ENCODE results near the gene FOXA3.

The FOXA3 gene

DNA sequence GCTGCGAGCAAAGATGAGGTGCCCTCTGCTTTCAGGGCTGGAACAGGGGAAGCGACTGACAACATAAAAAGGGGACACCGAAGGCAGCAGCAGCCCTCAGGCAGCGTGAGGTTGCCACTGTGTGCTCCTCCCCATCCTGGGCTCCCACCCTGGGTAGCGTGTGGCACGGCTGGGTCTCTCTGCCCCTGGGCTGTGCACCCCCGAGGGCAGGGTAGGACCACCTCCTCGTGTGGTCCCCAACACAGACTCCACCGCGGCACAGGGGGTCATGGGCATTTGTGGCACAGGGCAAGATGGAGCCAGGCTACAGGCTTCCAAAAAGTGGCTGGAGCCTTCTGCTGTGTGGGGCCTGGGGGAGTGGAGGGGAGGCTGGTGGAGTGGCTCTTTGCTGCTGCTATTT is 42.6 kb upstream of the FOXA3 start:
- no peak overlapping the region for H3K27ac ChIP-seq (ENCODE audit: low read length)
- peaks cover 0 to 9% of the 10 kb centered on the region in 2 donors for H3K4me1 ChIP-seq (ENCODE audit: control insufficient read depth in 1 of 2, insufficient read depth in 2 of 2, low read length in 2 of 2)
- H3K27me3 ChIP-seq (ENCODE audit: low read depth, low read length): no peaks in the 10 kb centered on the region
- H3K4me3 ChIP-seq (ENCODE audit: low read depth in 1 of 2, low read length in 2 of 2): no peak overlapping the region
- H3K9me3 ChIP-seq (ENCODE audit: control insufficient read depth in 1 of 2, low read length in 2 of 2): no peaks in the 10 kb centered on the region
- H3K36me3 ChIP-seq (ENCODE audit: control insufficient read depth in 1 of 2, insufficient read depth in 2 of 2, low read length in 2 of 2): peaks cover 39 to 71% of the 10 kb centered on the region in 2 donors

DNA sequence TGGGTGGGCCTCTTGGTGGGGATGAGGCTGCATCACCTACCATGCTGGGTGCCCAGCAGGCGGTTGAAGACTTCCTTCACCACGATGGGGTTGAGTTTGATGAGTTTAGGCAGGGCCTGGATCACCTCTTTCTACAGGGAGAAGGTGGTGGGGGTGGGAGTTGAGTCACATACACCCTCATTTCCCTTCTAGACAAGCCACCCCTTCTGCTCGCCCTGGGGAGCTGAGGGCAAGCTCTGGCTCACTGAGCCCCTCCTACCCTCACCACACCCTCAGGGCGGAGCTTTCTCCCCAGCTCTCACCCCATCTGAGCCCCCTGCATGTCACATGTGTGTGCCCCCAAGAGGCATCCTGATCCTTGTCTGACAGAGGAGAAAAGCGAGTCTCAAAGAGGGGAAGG is 41.4 kb upstream of the FOXA3 start:
- Histone ChIP-seq H3K4me1 (ENCODE audit: control insufficient read depth in 1 of 2, insufficient read depth in 2 of 2, low read length in 2 of 2) (peaks cover 0 to 5% of the 10 kb centered on the region in 2 donors), H3K36me3 (ENCODE audit: control insufficient read depth in 1 of 2, insufficient read depth in 2 of 2, low read length in 2 of 2) (peaks cover 48 to 82% of the 10 kb centered on the region in 2 donors), H3K27ac (ENCODE audit: low read length) (no peak overlapping the region), H3K27me3 (ENCODE audit: low read depth, low read length) (no peaks in the 10 kb centered on the region), H3K4me3 (ENCODE audit: low read depth in 1 of 2, low read length in 2 of 2) (no peak overlapping the region), H3K9me3 (ENCODE audit: control insufficient read depth in 1 of 2, low read length in 2 of 2) (no peaks in the 10 kb centered on the region)

DNA sequence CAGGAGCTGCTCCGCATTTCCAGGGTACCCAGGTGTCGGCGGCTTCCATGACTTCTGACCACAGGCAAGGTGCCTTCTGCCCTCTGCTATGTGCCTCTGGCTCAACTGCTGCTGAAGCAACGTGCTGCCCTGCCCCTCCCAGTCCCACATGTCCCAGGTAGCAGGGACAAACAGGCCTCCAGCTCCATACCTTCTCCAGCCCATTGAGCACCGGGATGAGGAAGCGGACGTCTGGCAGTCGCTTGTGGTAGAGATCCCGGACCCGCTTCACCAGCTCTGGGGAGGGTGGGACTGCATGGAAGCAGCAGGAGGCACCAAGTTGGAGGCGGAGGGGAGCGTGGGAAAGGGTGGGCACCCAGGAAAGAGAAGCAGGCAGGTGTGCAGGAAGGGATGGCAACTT is 40.9 kb upstream of the FOXA3 start:
- H3K27me3 ChIP-seq (ENCODE audit: low read depth, low read length): no peaks in the 10 kb centered on the region
- H3K4me1 ChIP-seq (ENCODE audit: control insufficient read depth in 1 of 2, insufficient read depth in 2 of 2, low read length in 2 of 2): peaks cover 0 to 5% of the 10 kb centered on the region in 2 donors
- no peaks in the 10 kb centered on the region for H3K9me3 ChIP-seq (ENCODE audit: control insufficient read depth in 1 of 2, low read length in 2 of 2)
- H3K27ac ChIP-seq (ENCODE audit: low read length): no peak overlapping the region
- H3K4me3 ChIP-seq (ENCODE audit: low read depth in 1 of 2, low read length in 2 of 2): no peak overlapping the region
- peaks cover 52 to 87% of the 10 kb centered on the region in 2 donors for H3K36me3 ChIP-seq (ENCODE audit: control insufficient read depth in 1 of 2, insufficient read depth in 2 of 2, low read length in 2 of 2)

DNA sequence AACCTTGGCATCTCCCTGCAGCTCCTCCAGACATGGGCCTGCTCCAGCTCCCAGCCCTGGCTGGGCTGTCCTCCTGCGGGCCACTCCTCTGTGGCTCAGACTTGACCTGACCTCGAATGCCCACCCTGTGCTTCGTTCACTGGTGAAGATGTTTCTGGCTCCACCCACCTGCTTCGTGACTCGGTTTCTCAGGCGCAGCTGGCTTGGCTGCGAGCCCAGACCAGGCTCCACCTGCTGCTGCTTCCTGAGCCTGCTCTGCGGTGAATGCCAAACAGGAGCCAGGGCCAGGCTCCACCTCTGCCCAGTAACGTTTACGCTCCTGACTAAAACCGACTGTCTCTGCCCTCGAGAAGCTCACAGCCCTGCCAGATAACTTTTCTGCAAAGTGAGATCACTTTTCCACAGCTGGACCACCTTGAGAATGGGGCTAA is 40.1 kb upstream of the FOXA3 start:
- Histone ChIP-seq H3K36me3 (ENCODE audit: control insufficient read depth in 1 of 2, insufficient read depth in 2 of 2, low read length in 2 of 2) (peaks cover 61 to 94% of the 10 kb centered on the region in 2 donors), H3K27me3 (ENCODE audit: low read depth, low read length) (no peaks in the 10 kb centered on the region), H3K4me3 (ENCODE audit: low read depth in 1 of 2, low read length in 2 of 2) (no peak overlapping the region), H3K27ac (ENCODE audit: low read length) (no peak overlapping the region), H3K4me1 (ENCODE audit: control insufficient read depth in 1 of 2, insufficient read depth in 2 of 2, low read length in 2 of 2) (peaks cover 0 to 5% of the 10 kb centered on the region in 2 donors), H3K9me3 (ENCODE audit: control insufficient read depth in 1 of 2, low read length in 2 of 2) (no peaks in the 10 kb centered on the region)

DNA sequence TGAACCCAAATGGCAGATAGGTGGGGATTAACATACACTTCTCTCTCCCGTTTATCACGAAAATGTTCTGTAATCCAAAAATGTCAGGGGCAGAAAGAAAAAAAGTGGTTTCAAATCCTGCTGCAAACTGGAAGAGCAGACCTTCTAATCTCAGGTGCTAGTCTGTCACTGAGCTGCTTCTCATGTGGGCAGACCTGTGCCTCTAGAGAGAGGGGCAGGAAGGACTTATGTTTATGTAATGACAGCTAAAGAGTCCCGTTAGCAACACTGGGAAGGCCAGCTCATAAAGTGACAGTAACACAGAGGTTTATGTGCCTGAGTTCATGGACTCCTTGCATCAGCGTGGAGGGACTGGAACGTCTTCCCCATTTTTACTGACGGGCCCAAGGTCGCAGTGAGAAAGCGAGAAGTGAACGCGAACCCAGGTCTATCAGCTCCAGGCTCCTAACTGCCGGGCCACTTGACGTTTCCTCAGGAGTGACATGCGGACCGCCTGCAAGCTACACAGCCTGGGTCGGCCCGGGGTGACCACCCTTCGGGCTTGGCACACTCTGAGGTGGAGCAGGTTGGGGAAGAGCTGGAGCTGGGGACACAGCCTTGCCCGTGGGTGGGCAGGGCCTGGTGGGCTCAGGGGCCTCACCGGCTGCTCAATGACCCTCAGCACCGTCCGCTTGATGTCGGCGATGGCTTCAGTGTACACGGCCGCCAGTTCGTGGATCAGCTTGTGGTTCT is 39.4 kb upstream of the FOXA3 start:
- Histone ChIP-seq H3K4me3 (ENCODE audit: low read depth in 1 of 2, low read length in 2 of 2) (no peak overlapping the region), H3K27me3 (ENCODE audit: low read depth, low read length) (no peaks in the 10 kb centered on the region), H3K36me3 (ENCODE audit: control insufficient read depth in 1 of 2, insufficient read depth in 2 of 2, low read length in 2 of 2) (peaks cover 66 to 94% of the 10 kb centered on the region in 2 donors), H3K27ac (ENCODE audit: low read length) (no peak overlapping the region), H3K4me1 (ENCODE audit: control insufficient read depth in 1 of 2, insufficient read depth in 2 of 2, low read length in 2 of 2) (peaks cover 0 to 5% of the 10 kb centered on the region in 2 donors), H3K9me3 (ENCODE audit: control insufficient read depth in 1 of 2, low read length in 2 of 2) (no peaks in the 10 kb centered on the region)

DNA sequence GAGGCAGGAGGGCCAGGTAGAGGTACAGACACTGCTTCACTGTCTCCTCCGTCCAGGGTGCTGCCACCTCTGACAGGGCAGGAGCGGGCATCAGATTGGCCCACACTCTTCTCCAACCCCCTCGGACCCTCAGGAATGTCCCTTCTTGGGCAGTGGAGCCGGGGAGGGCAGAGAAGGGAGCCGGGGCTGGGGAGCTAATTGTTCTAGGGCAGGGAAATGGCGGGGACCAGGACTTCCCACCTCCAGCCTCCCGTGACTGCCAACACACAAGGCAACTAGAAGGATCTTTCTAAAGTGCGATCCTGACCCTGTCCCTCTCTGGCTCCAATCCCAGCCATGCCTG is 38.9 kb upstream of the FOXA3 start:
- Histone ChIP-seq H3K4me1 (ENCODE audit: control insufficient read depth in 1 of 2, insufficient read depth in 2 of 2, low read length in 2 of 2) (peaks cover 0 to 5% of the 10 kb centered on the region in 2 donors), H3K4me3 (ENCODE audit: low read depth in 1 of 2, low read length in 2 of 2) (no peak overlapping the region), H3K9me3 (ENCODE audit: control insufficient read depth in 1 of 2, low read length in 2 of 2) (no peaks in the 10 kb centered on the region), H3K36me3 (ENCODE audit: control insufficient read depth in 1 of 2, insufficient read depth in 2 of 2, low read length in 2 of 2) (peaks cover 68 to 95% of the 10 kb centered on the region in 2 donors), H3K27me3 (ENCODE audit: low read depth, low read length) (no peaks in the 10 kb centered on the region), H3K27ac (ENCODE audit: low read length) (no peak overlapping the region)

DNA sequence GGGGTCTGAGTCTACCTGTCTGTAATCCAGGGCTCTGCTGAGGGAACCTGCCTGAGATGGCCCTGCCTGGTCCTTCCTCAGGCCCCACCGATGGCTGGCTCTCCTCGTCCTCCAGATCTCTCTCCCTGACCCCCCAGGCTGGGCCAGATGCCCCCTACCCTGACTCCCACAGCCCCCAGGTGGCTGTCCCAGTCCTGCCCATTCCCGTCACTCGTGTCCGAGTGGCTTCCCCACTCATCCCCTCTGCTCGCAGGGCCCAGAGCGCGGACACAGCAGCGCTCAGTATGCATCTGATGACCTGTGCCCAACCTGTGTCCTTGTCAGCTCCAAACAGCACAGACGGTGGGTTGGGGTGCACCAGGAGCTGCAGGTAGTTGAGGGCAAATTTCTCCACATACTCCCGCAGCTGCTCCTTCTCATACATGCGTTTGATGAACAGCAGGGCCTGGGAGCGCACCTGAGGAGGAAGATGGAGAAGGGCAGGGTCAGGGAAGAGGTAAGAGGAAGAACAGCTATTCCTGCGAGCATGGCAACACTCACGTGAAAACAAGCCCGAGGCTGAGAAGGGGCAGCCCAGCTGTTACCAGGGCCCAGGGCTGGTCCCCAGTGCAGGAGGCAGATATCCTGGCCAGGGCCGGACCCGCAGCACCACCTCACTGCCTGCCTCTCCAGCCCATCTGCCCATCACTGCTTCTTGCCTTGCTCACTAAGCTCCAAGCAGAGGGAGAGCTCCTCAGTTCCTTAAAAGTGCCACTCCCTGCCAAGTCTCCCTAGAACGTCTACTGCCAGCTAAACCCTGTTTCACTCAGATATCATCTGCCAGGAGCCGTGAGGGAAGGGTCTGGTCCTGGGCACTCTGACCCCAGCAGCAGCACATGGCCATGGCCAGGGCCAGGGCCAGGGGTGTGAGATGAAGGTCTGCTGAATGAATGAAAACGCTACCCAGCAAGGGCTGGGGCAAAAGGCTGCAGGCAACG is 37.9 kb upstream of the FOXA3 start:
- Histone ChIP-seq H3K36me3 (ENCODE audit: control insufficient read depth in 1 of 2, insufficient read depth in 2 of 2, low read length in 2 of 2) (peaks cover 69 to 93% of the 10 kb centered on the region in 2 donors), H3K9me3 (ENCODE audit: control insufficient read depth in 1 of 2, low read length in 2 of 2) (no peaks in the 10 kb centered on the region), H3K27ac (ENCODE audit: low read length) (no peak overlapping the region), H3K27me3 (ENCODE audit: low read depth, low read length) (no peaks in the 10 kb centered on the region), H3K4me1 (ENCODE audit: control insufficient read depth in 1 of 2, insufficient read depth in 2 of 2, low read length in 2 of 2) (peaks cover 0 to 5% of the 10 kb centered on the region in 2 donors), H3K4me3 (ENCODE audit: low read depth in 1 of 2, low read length in 2 of 2) (no peak overlapping the region)

DNA sequence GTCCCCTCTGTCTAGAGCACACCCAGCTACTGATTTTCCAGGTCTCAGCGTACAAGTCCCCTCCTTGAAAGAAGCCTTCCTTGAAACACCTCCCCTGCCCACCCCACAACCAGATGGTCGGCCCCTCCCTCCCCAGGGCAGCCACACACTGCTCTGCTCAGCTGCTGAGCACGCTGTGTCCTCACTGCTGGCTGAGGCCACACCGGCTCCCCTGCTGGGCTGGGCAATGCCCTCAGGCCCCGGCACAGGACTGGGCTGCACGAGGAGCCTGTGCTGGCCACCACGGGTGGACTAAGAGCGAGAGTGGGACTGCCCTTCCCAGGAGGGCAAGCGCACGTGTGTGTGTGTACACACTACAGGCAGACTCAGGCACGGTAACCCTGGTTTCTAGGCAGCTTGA is 37.2 kb upstream of the FOXA3 start:
- Histone ChIP-seq H3K27me3 (ENCODE audit: low read depth, low read length) (no peaks in the 10 kb centered on the region), H3K4me3 (ENCODE audit: low read depth in 1 of 2, low read length in 2 of 2) (no peak overlapping the region), H3K27ac (ENCODE audit: low read length) (no peak overlapping the region), H3K9me3 (ENCODE audit: control insufficient read depth in 1 of 2, low read length in 2 of 2) (no peaks in the 10 kb centered on the region), H3K4me1 (ENCODE audit: control insufficient read depth in 1 of 2, insufficient read depth in 2 of 2, low read length in 2 of 2) (peaks cover 0 to 5% of the 10 kb centered on the region in 2 donors), H3K36me3 (ENCODE audit: control insufficient read depth in 1 of 2, insufficient read depth in 2 of 2, low read length in 2 of 2) (peaks cover 75 to 94% of the 10 kb centered on the region in 2 donors)

DNA sequence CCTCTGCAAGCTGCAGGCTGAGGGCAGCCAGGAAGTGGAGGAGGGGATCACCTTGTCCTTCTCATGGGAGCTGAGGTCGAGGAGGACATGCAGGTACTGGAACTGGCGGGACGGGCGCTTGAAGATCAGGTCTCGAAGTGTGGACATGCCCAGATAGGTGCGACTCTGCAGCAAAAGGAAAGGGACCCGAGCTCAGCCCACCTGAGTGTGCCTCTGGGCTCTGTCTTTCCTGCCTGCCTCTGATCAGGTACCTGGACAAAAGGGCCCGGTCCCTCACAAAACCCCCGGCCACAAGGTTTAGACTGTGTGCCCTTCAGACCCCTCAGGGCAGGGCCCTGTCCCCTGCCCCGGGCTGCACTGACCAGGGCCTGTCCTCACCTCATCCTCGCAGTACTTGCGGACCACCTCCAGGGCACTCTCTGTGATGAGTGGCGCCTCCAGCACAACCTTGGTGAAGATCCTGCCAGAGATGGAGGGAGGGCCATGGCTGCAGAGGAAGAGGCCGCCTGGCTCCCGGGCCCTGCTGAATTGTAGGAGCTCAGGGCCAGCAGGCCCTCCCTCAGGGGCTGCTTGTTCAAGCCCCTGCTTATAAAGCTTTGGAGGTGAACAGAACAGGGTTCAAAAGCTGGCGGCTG is 36.5 kb upstream of the FOXA3 start:
- Histone ChIP-seq H3K27ac (ENCODE audit: low read length) (no peak overlapping the region), H3K4me1 (ENCODE audit: control insufficient read depth in 1 of 2, insufficient read depth in 2 of 2, low read length in 2 of 2) (peaks cover 0 to 5% of the 10 kb centered on the region in 2 donors), H3K27me3 (ENCODE audit: low read depth, low read length) (no peaks in the 10 kb centered on the region), H3K9me3 (ENCODE audit: control insufficient read depth in 1 of 2, low read length in 2 of 2) (no peaks in the 10 kb centered on the region), H3K36me3 (ENCODE audit: control insufficient read depth in 1 of 2, insufficient read depth in 2 of 2, low read length in 2 of 2) (peaks cover 78 to 96% of the 10 kb centered on the region in 2 donors), H3K4me3 (ENCODE audit: low read depth in 1 of 2, low read length in 2 of 2) (no peak overlapping the region)

DNA sequence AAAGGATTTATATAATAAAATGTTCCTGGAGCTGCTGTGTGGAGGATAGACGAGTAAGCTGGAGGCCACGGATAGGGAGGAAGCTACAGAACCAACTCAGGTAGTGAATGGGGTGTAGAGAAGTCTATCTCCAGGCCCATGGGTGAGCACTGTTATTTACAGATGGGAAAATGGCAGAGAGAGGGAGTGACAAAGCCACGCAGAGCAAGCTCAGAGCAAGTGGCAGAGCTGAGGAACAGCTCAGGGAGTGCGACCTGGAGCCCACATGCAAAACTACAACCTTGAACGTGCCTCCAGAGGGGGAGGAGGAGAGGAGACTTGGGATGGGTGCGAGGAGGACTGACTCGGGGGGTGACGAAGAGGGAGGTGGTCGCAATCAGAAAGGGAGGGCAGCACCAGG is 35.6 kb upstream of the FOXA3 start:
- H3K36me3 ChIP-seq (ENCODE audit: control insufficient read depth in 1 of 2, insufficient read depth in 2 of 2, low read length in 2 of 2): peaks cover 70 to 96% of the 10 kb centered on the region in 2 donors
- H3K4me3 ChIP-seq (ENCODE audit: low read depth in 1 of 2, low read length in 2 of 2): no peak overlapping the region
- no peaks in the 10 kb centered on the region for H3K27me3 ChIP-seq (ENCODE audit: low read depth, low read length)
- H3K27ac ChIP-seq (ENCODE audit: low read length): no peak overlapping the region
- H3K4me1 ChIP-seq (ENCODE audit: control insufficient read depth in 1 of 2, insufficient read depth in 2 of 2, low read length in 2 of 2): peaks cover 0 to 5% of the 10 kb centered on the region in 2 donors
- no peaks in the 10 kb centered on the region for H3K9me3 ChIP-seq (ENCODE audit: control insufficient read depth in 1 of 2, low read length in 2 of 2)

DNA sequence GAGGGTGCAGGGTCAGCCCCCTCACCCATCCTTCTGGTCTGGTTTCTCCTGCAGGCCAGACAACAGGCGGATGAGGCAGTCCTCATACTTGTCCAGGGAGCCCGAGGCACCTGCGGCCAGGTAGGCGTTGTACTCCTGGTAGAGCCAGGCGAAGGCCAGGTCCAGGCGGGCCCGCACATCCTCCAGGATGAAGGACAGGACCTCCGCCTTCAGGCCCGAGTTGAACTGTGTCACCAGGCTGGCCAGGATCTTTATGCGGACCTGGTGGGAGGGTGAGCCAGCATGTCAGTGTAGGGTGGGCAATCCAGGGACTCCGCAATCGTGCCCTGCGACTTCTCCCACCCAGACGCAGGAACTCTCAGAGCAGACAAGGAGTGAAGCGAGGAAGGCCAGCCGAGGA is 35.2 kb upstream of the FOXA3 start:
- Histone ChIP-seq H3K4me3 (ENCODE audit: low read depth in 1 of 2, low read length in 2 of 2) (no peak overlapping the region), H3K4me1 (ENCODE audit: control insufficient read depth in 1 of 2, insufficient read depth in 2 of 2, low read length in 2 of 2) (peaks cover 0 to 5% of the 10 kb centered on the region in 2 donors), H3K9me3 (ENCODE audit: control insufficient read depth in 1 of 2, low read length in 2 of 2) (no peaks in the 10 kb centered on the region), H3K27ac (ENCODE audit: low read length) (no peak overlapping the region), H3K36me3 (ENCODE audit: control insufficient read depth in 1 of 2, insufficient read depth in 2 of 2, low read length in 2 of 2) (peaks cover 69 to 97% of the 10 kb centered on the region in 2 donors), H3K27me3 (ENCODE audit: low read depth, low read length) (no peaks in the 10 kb centered on the region)
